ENCODE measurements around the gene TIAM1. TPM values are rescaled to one million over a fixed set of nuclear protein-coding genes. Genes with fewer than 3 reads are reported as not detected.

TIAM1 gene
- polyA plus RNA-seq, 2 of the 4 experiments (the other 2 are of a cell fraction): 0.23 to 0.40 TPM

- no peak for TF ChIP-seq BCL3 (IDR thresholded peaks at IDR 0.05)
- no peak for TF ChIP-seq HOXB13 (CRISPR knock-in tag; IDR thresholded peaks at IDR 0.05; ENCODE audit: low read depth)
- no peak for TF ChIP-seq ATOH8 (CRISPR knock-in tag; IDR thresholded peaks at IDR 0.05; ENCODE audit: low read depth)
- TF ChIP-seq JUNB (IDR thresholded peaks at IDR 0.05): no peak
- TF ChIP-seq E2F6 (IDR thresholded peaks at IDR 0.05; ENCODE audit: borderline replicate concordance, low read depth): no peak
- no peak for TF ChIP-seq PHF8 (IDR thresholded peaks at IDR 0.05; ENCODE audit: borderline replicate concordance, low read depth)
- no peak for TF ChIP-seq CTCF (IDR thresholded peaks at IDR 0.05)
- no peak for TF ChIP-seq ESRRA (IDR thresholded peaks at IDR 0.05; ENCODE audit: borderline replicate concordance, low read length)
- TF ChIP-seq ZSCAN20 (CRISPR knock-in tag; IDR thresholded peaks at IDR 0.05): no peak
- TF ChIP-seq USF2 (IDR thresholded peaks at IDR 0.05): no peak
- TF ChIP-seq EP300 (IDR thresholded peaks at IDR 0.05): no peak
- no peak for TF ChIP-seq HMGXB4 (CRISPR knock-in tag; IDR thresholded peaks at IDR 0.05; ENCODE audit: borderline replicate concordance)
- no peak for TF ChIP-seq CEBPB (IDR thresholded peaks at IDR 0.05)
- TF ChIP-seq HEYL (CRISPR knock-in tag; IDR thresholded peaks at IDR 0.05): no peak
- H3K4me1 ChIP-seq: no peaks in the 10 kb centered on the region
- CTCF ChIA-PET: interaction anchor here (1.4 kb wide), 1 partner anchor 344 kb away, joined by 4 read pairs; no protein-coding TSS in a partner anchor
- H3K9me3 ChIP-seq: no peaks in the 10 kb centered on the region
- no peak for ATAC-seq
- WGBS (ENCODE audit: missing lambda C conversion rate): 8% methylated on average over 6 of the region's 6 CpGs
- no peak for DNase-seq (ENCODE audit: low read depth in 1 of 2, low spot score in 1 of 2)
- H3K4me2 ChIP-seq: no peak overlapping the region
- POLR2A ChIA-PET: no interaction called here
- no peak for FAIRE-seq
- no peak overlapping the region for H3K4me3 ChIP-seq
- H3K27ac ChIP-seq: no peak overlapping the region
Observed at GRCh38 chr21:31235671-31236450, 108.2 kb downstream of the TIAM1 start.

- H3K4me2 ChIP-seq: no peak overlapping the region
- H3K9me3 ChIP-seq: no peaks in the 10 kb centered on the region
- TF ChIP-seq KDM5A (IDR thresholded peaks at IDR 0.05) (no peak), HES2 (IDR thresholded peaks at IDR 0.05) (no peak), HOXB13 (CRISPR knock-in tag; IDR thresholded peaks at IDR 0.05; ENCODE audit: low read depth) (no peak), RNF2 (IDR thresholded peaks at IDR 0.05; ENCODE audit: borderline replicate concordance, low read depth) (no peak), FOXS1 (CRISPR knock-in tag; IDR thresholded peaks at IDR 0.05) (no peak), CHD2 (IDR thresholded peaks at IDR 0.05; ENCODE audit: low read length, partially characterized antibody) (no peak), CBX8 (IDR thresholded peaks at IDR 0.05) (no peak), TFCP2L1 (CRISPR knock-in tag; IDR thresholded peaks at IDR 0.05) (no peak), SMC3 (IDR thresholded peaks at IDR 0.05) (no peak), JUNB (IDR thresholded peaks at IDR 0.05) (no peak), HEYL (CRISPR knock-in tag; IDR thresholded peaks at IDR 0.05) (no peak)
- 10% methylated on average over 2 of the region's 2 CpGs for WGBS (ENCODE audit: missing lambda C conversion rate)
- no peak overlapping the region for H3K4me3 ChIP-seq
- POLR2A ChIA-PET: interaction anchor here (0.6 kb wide), 1 partner anchor 10 kb away, joined by 6 read pairs; no protein-coding TSS in a partner anchor
- FAIRE-seq (no peak), DNase-seq (ENCODE audit: low read depth in 1 of 2, low spot score in 1 of 2) (no peak), ATAC-seq (no peak)
- CTCF ChIA-PET: interaction anchor here (0.7 to 1.4 kb wide), 2 partner anchors 13 to 345 kb away, joined by 4 read pairs; no protein-coding TSS in a partner anchor
- H3K27ac ChIP-seq: no peak overlapping the region
- no peaks in the 10 kb centered on the region for H3K4me1 ChIP-seq
Observed at GRCh38 chr21:31234936-31235335, 109.1 kb downstream of the TIAM1 start.
